Stimulated activated naive CD8-positive, alpha-beta T cell treated with anti-CD3 and anti-CD28 coated beads, Interleukin-15, amount 100 ng/mL, for 72 hours (primary cell): ENCODE data around the gene CCDC142.
A peak's percentile ranks its signal among the peaks of the same experiment; 100 is the strongest.

Experiments
- ATAC-seq: fragments of 150-1000 bp; cut with Tn5 transposase; 2 replicates; pipeline ENCODE4 v1.10.0; 2021; ENCODE audit warnings: mild to moderate bottlenecking, moderate library complexity
- DNase-seq, 2 donors: peaks; one replicate each; pipeline ENCODE4 v3.0.0; 2021 to 2022
- H3K27ac Mint-ChIP-seq, 2 donors: one replicate each; pipeline ENCODE4 v1.8.0; 2022; ENCODE audit warnings: mild to moderate bottlenecking in 2 of 2, mixed read lengths in 2 of 2, moderate library complexity in 2 of 2
- H3K27me3 Mint-ChIP-seq: one replicate; pipeline ENCODE4 v1.8.0; 2022; ENCODE audit warnings: mixed read lengths
- H3K4me1 Mint-ChIP-seq: one replicate; pipeline ENCODE4 v1.8.0; 2022; ENCODE audit warnings: mild to moderate bottlenecking, mixed read lengths
- H3K4me3 Mint-ChIP-seq, 2 donors: one replicate each; pipeline ENCODE4 v1.8.0; 2022; ENCODE audit warnings: mild to moderate bottlenecking in 2 of 2, mixed read lengths in 2 of 2, moderate library complexity in 1 of 2
- H3K9me3 Mint-ChIP-seq, 2 donors: one replicate each; pipeline ENCODE4 v1.8.0; 2022; ENCODE audit warnings: mixed read lengths in 2 of 2

The CCDC142 gene

DNA sequence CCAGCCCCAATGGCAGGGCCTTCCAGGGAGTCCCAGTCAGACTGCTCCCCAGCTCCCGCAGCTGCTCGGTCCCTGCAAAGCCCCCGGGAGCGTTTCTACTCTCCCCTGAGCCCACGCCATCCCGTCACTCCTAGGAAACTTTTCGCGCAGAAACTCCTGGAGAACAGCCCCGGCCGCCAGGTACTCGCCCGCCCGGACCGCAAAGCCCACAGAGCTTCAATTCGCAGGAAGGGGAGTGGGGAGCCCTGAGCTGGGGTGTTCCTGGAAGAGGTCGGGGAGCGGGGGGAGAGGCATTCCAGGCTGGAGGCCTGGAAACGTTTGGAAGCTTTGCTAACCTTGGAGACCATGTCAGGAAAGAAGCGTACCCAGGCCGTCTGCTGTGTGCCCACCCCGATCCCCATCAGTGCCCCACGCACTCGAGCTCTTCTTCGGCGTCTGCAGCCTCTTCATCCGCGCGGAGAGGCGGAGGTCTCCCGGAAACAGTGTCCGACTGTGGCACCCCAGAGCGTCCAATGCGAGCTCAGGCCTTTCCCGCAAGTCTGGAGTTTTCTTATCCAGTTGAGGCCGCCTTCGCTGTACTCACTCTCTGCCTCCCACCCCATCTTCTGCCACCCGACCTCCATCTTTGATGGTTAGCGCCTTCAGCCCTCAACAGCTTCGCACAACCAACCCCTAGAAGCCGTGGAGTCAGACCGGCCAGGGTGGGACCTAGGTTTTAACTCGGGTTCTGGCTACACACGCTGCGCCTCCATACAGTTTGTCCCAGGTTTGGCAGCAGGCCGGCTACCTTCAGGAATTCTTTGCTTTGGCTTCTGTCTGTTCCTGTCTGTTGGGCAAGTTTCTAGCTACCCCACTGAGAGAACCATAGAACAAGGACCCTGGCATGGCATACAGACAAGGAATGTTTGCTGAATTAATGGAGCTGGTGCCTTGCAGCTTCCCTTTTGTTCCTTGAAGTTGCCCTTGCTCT lies 21.0 kb upstream of the CCDC142 start:
- no peak for ATAC-seq
- peaks cover 75% of the 10 kb centered on the region for H3K4me1 Mint-ChIP-seq

DNA sequence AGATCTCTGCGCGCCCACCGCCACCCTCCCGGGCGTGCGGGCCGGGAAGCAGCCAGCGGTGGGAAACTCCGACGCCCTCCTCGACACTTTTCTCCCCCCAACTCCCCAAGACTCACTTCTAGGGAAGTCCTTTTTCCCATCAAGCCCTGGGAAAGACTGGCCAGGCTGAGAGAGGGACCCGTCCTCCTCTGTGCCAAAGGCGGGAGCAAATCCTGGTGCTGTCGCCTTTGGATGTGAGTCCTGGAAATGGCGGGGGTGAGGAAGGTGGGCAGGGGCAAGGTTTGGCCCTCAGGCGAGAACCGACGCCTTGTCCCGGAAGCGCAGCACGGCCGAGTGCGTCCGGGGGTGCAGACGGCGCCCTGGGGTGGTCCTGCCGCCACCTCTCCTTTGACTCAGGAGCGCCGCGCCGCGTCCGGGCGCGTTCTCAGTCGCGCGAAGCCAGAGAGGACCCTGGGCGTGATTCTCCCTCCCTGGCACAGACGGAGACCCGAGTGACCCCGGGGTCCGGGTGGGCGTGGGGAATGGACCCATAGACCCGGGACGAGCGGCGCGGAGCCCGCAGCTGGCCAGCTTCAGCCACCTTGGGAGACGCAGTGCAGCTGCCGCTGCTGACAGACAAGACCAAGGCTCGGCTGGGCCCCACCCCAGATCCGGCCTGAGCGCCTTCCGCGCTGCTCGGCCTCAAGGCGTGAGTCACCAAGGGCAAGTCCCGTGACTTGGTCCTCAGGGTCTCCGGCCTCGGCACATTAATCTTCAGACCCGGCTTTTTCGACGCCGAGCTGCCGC lies 20.1 kb upstream of the CCDC142 start:
- H3K4me3 Mint-ChIP-seq: peak overlapping the region; percentile 80 to 87
- DNase-seq (peak; percentile 67 to 73), ATAC-seq (peak; percentile 51)
- no peaks in the 10 kb centered on the region for H3K9me3 Mint-ChIP-seq
- peaks cover 73% of the 10 kb centered on the region for H3K27me3 Mint-ChIP-seq
- peaks cover 75% of the 10 kb centered on the region for H3K4me1 Mint-ChIP-seq
- peak overlapping the region in 1 of 2 donors; percentile 64 for H3K27ac Mint-ChIP-seq

More for the DNA sequence above, 21.0 kb upstream of the CCDC142 start:
- Mint-ChIP-seq H3K4me3 (peak overlapping the region; percentile 80 to 87), H3K27ac (peak overlapping the region in 1 of 2 donors; percentile 46), H3K27me3 (peaks cover 71% of the 10 kb centered on the region), H3K9me3 (no peaks in the 10 kb centered on the region)
- no peak for DNase-seq

DNA sequence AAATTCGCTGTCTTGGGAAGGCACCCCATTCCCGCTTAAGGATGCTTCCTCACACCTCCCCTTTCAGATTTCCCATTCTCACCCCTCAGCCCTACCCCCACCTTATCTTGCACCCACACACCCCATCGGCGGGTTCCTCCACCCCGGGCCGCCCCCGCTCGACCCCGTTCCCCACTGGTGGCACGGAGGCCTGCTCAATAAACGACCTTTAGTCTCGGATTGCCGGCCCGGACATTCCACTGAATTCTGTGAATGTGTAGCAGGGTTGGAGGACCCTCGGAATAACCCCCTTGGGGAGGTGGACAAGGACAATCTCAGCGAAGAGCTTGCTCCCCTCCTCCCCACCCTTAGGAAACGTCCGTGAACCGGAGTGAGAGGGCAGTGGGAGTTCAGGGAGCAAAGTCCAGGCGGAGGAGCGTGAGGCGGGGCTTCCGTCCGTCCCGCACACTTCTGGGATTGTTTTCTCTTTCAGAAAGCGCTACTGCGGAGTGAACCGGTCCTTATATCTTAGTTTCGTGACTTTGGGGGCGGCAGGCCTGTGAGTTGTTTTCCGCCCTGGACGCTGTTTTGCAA lies 19.4 kb upstream of the CCDC142 start:
- DNase-seq (no peak), ATAC-seq (no peak)
- peak overlapping the region in 1 of 2 donors; percentile 64 for H3K27ac Mint-ChIP-seq
- H3K27me3 Mint-ChIP-seq: peaks cover 79% of the 10 kb centered on the region
- H3K4me3 Mint-ChIP-seq: peak overlapping the region; percentile 80 to 87
- H3K9me3 Mint-ChIP-seq: no peaks in the 10 kb centered on the region
- H3K4me1 Mint-ChIP-seq: peaks cover 81% of the 10 kb centered on the region

DNA sequence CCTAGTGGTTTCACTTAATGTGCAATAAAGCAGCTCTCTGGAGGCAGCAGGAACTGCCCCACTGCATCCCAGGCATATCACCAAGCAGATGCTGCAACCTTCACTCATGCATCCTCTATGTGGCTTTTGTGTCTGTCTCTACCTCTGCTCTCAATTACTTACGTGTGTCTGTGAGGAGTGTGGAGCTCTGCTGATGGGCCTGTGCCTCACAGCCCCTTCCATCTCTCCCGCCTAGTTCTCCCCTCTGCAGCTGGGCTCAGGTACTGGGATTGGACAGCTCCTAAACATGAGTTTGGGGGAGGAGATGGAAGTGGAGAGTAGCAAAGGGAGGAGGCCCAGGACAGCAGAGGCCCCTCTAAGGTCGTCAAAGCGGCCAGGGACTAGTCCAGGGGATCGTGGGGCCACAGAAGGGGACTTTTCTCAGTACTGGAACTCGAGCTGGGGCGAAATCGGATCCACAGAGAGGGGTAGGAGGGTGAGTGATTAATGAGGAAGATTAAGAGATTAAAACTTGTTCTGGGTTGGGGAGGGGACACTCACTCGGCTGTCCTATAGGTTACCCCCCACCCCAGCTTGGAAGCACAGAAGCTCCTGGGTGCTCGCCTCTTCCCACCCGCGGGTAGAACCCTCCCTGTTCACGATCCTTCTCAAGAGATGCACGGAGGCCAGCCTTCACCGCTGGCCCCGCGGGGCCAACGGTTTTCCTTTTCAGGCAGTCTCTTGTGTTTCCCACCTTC lies 18.7 kb upstream of the CCDC142 start:
- Mint-ChIP-seq H3K27me3 (peaks cover 79% of the 10 kb centered on the region), H3K9me3 (no peaks in the 10 kb centered on the region), H3K4me3 (peak overlapping the region; percentile 80 to 87), H3K4me1 (peaks cover 73% of the 10 kb centered on the region), H3K27ac (no peak overlapping the region)
- no peak for ATAC-seq
- no peak for DNase-seq

DNA sequence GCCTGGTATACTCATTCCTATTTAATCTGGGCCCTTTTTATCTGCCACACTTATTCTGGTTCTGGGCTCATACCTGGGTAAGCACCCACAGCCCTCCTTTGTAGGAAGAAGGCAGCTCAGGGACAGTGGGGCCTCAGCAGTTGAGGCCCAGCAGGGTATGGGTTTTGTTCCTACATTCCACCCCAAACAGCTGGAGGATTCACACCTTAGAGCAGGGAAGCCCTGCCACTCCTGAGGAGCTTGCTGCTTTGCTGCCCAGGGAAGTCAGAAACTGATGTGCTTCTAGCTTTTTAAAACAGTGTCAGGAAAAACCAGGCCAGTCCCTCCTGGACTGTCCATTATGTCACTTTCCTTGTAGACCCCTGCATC lies 17.8 kb upstream of the CCDC142 start:
- Mint-ChIP-seq H3K4me3 (no peak overlapping the region), H3K27me3 (peaks cover 79% of the 10 kb centered on the region), H3K9me3 (no peaks in the 10 kb centered on the region), H3K4me1 (peaks cover 65% of the 10 kb centered on the region), H3K27ac (no peak overlapping the region)
- DNase-seq (no peak), ATAC-seq (no peak)

DNA sequence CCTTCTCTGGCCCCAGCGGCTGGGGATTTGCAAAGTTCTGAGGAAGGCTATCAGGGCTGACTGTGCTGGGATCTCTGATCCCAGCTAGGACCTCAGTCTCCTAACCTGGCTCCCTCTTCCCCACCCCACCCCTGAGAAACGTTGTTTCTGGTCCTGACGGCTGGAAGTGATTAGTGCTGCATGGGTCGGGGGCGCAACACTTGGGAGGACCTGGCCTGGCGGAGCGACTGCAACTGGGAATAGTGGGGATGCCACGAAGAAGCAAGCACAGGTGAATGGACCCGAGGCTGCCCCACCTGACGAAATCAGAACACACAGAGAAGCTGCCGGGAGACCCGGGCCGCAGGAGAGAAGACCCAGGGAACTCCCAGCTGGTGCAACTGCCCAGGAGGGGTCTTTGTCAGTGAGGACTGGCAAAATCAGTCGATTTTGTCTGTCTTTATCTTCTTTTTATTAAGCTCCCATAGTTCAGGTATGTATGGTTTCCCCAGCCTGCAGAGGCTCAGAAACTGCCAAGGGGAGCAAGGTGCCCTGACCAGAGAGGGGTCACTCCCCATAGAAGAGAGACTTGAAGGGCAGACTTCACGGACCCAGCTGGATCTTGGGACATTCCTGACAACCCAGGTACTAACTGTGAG lies 17.3 kb upstream of the CCDC142 start:
- Mint-ChIP-seq H3K4me3 (peak overlapping the region; percentile 20 to 51), H3K4me1 (peaks cover 60% of the 10 kb centered on the region), H3K9me3 (no peaks in the 10 kb centered on the region), H3K27me3 (peaks cover 77% of the 10 kb centered on the region), H3K27ac (no peak overlapping the region)
- DNase-seq (no peak), ATAC-seq (no peak)

DNA sequence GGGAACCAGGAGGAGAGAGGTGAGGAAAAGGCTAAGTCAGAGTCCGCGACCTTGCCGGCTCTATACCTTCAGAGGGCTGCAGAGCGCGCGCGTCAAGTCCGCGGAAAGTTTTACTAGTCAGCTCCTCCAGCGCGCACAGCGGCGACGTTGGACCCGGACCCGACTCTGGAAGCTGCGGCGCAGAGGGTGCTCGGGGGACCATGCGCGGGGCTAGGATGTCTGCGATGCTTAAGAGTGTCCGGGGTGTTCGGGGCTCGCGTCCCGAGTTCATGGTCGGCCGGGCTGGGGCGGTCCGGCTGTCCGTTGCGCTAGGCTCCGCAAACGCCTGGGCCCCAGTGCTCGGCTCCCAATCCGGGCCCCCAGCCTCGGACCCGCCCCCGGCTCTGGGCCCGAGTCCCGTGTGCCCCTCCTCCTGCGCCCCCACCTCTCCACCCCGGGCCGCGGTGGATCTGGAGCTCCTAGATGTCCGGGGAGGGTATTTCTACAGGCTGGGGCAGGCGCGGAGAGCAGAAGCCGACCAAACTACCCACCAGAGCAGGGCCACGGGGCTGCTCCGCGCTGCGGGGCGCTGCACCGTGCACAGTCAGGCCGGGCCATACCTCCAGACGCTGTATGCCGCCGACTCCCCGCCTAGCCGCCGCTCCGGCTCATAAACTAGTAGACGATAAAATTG lies 16.6 kb upstream of the CCDC142 start, which contains the start of gene LBX2:
Gene LBX2 (minus strand): TSS at position 337 of the 673 bp plus-strand sequence. CDS start 66 bp downstream, at position 271.
- Mint-ChIP-seq H3K9me3 (no peaks in the 10 kb centered on the region), H3K27ac (peak within 1 kb of the TSS; percentile 59 to 66)

DNA sequence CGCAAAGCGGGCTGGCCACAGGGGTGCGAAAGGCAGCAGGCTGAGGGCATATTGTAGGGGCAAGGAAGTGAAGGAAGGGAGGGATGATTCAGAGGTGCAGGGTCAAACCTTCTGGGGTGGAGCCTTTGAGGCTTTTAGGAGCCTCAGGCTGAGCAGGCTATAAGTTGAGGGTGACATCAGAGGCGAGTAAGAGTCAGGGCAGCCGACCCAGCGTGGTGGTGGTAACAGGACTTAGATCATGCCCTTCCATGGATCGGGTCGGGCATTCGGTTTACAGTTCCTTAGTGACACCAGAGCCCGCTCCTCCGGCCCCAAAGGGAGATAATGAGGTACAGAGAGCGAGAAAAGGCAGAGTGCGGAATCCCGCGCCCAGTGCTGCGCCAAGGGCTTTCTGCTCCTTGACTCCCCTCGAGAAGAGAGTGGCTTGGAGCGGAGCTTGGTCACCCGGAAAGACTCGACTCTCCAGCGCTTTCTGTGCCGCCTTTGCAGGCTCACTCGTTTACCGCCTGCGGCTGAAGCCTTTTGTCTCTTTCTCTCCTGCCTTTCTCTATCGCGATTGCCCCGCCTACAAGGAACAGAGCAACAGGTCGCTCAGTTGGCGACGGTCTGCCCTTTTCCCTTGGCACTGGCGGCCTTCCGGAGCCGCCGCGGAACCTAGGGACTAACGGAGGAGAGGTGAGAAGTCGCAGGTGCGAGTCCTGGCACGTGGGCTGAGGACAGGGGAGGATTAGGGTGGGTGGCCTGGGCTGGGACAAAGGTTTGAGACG lies 15.9 kb upstream of the CCDC142 start:
- H3K9me3 Mint-ChIP-seq: no peaks in the 10 kb centered on the region
- peaks cover 64% of the 10 kb centered on the region for H3K27me3 Mint-ChIP-seq
- H3K4me1 Mint-ChIP-seq: peaks cover 49% of the 10 kb centered on the region
- peak overlapping the region; percentile 88 to 89 for H3K4me3 Mint-ChIP-seq
- ATAC-seq (peak; percentile 56), DNase-seq (peak in 1 of 2 donors; percentile 40)
- H3K27ac Mint-ChIP-seq: peak overlapping the region; percentile 59 to 66

More for the DNA sequence above, 16.6 kb upstream of the CCDC142 start, which contains the start of gene LBX2:
- Mint-ChIP-seq H3K27me3 (peaks cover 71% of the 10 kb centered on the region), H3K4me1 (peaks cover 56% of the 10 kb centered on the region), H3K4me3 (peak within 1 kb of the TSS; percentile 88 to 89)
- DNase-seq: peak in 1 of 2 donors; percentile 37
- peak; percentile 42 for ATAC-seq

DNA sequence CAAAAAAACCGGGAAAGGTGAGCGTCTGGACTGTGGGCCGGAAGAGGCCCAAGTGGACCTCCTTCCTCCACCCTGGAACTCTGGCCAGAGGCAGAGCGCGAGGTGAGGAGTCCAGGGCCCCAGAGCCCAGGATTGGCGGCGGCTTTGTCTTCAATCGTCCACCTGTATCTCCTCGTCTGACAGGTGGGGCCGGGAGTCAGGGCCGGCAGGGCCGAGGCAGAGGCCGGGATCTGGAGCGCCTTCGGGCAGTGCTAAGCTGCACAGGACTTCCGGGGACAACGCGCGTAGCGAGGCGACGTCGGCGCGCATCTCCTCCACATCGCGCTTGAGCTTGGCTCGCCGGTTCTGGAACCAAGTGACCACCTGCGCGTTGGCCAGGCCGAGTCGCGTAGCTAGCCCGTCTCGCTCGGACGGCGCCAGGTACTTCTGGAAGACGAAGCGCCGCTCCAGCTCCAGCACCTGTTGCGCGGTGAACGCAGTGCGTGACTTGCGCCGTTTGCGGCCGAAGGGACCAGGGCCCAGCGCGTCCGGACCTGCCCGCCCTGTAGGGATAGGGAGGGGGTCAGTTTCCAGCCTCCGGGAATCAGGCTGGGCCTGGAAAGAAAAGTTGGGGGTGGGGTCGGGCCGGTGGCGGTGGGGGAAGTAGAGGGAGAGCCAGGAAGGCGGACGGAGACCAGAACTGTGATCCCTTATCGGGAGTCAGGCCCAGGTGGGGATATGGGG lies 15.1 kb upstream of the CCDC142 start:
- ATAC-seq: peak; percentile 44
- DNase-seq: peak in 1 of 2 donors; percentile 35
- Mint-ChIP-seq H3K27me3 (peaks cover 56% of the 10 kb centered on the region), H3K27ac (peak overlapping the region; percentile 56 to 59), H3K4me1 (peaks cover 41% of the 10 kb centered on the region), H3K9me3 (no peaks in the 10 kb centered on the region), H3K4me3 (peak overlapping the region; percentile 88 to 89)

DNA sequence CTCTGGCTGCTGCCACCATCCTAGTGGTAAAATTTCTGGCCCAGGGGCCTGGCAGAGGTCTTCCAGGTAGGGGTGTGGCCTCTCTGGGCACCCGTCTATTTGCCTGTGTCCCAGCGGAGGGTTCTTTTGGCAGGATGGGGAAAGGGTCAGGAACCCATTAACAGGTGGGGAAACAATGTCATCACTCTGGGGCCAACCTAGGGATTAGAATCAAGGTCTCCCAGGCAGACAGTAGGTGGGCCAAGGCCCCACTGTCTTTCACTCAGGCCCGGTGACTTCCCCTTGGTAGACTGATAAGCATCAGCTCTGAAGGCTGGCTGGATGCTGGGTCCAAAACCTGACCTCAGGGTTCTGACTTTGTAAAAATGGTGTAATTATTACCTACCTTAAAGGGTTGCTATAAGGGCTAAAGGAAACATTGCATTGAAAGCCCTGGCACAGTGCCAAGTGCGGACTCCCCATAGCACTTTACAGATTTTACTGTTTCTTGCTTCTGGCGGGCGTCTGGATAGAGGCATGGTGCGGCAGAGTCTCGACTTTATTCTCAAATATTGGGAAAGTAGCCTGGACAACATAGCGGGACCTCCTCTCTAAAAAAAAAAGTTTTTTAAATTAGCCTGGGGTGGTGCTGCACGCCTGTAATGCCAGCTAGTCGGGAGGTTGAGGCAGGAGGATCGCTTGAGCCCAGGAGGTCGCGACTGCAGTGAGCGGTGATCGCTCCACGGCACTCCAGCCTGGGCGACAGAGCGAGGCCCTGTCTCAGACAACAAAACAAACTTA lies 14.4 kb upstream of the CCDC142 start:
- Mint-ChIP-seq H3K27me3 (peaks cover 49% of the 10 kb centered on the region), H3K27ac (no peak overlapping the region), H3K4me3 (peak overlapping the region; percentile 88 to 89), H3K4me1 (peaks cover 34% of the 10 kb centered on the region), H3K9me3 (no peaks in the 10 kb centered on the region)
- no peak for DNase-seq
- ATAC-seq: no peak

DNA sequence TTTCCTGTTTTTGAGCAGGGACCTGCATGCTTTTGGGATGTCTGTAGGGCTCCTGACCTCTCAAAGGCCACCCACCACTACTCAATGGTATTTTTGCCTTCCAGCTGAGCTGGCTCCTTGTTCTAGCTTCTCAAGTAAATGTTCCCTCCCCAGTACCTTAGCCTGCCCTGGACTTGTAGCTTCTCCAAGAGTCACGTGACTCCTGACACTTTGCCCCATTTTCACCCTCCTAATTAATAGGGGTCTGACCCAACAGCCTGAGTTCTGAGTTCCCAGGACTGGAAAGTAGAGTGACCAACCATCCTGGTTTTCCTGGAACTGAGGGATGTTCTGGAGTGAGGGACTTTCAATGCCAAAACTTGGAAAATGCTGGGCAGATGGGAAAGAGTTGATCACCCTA lies 12.6 kb upstream of the CCDC142 start:
- Mint-ChIP-seq H3K9me3 (no peaks in the 10 kb centered on the region), H3K4me1 (peaks cover 29% of the 10 kb centered on the region), H3K27ac (no peak overlapping the region), H3K4me3 (no peak overlapping the region), H3K27me3 (peaks cover 31% of the 10 kb centered on the region)
- ATAC-seq (no peak), DNase-seq (no peak)

DNA sequence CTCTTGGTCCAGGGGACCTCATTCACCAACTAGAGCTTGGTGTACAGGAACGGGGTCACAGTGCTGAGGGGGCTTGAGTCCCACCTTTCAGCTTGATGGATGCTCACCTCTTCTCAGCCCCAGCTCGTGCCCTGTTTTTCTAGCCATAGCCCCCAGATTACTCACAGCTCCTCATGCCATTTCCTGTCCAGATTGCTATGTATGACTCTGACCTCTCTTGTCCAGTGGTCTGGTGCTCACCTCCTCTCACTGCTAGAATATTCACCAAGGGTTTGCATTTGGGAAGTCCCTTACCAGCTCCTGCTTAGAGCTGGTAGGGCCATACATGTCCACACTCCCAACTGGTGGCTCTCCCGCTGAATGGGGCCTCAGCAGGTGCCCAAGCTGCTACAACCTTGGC lies 10.7 kb upstream of the CCDC142 start:
- DNase-seq (no peak), ATAC-seq (no peak)
- Mint-ChIP-seq H3K9me3 (no peaks in the 10 kb centered on the region), H3K4me3 (no peak overlapping the region), H3K27ac (no peak overlapping the region), H3K4me1 (peaks cover 13% of the 10 kb centered on the region), H3K27me3 (peaks cover 12% of the 10 kb centered on the region)
